HG02798 (cell line): ENCODE results near the gene DYSF.

Experiments
- ATAC-seq: cut with Tn5 transposase; IDR thresholded peaks from one replicate; pipeline ENCODE4 v1.9.1; 2021; ENCODE audit warnings: mild to moderate bottlenecking; ENCODE audit not compliant: unreplicated experiment, poor library complexity

Gene DYSF

GRCh38 chr2:71546777-71547281 lies 93.5 kb downstream of the DYSF start:
- ATAC-seq, result no peak

- no peak for ATAC-seq
Measured at GRCh38 chr2:71547616-71548285, 94.4 kb downstream of the DYSF start.

GRCh38 chr2:71548646-71549425 lies 95.5 kb downstream of the DYSF start:
- ATAC-seq, result no peak

GRCh38 chr2:71550801-71551630 lies 97.7 kb downstream of the DYSF start:
- ATAC-seq, result no peak

- ATAC-seq, result no peak
Measured at GRCh38 chr2:71551631-71551915, 98.2 kb downstream of the DYSF start.

- ATAC-seq, result no peak
Measured at GRCh38 chr2:71552356-71552755, 99.0 kb downstream of the DYSF start.

- ATAC-seq, result no peak
Measured at GRCh38 chr2:71552861-71553301, 99.5 kb downstream of the DYSF start.

- ATAC-seq, result no peak
Measured at GRCh38 chr2:71554028-71554705, 100.8 kb downstream of the DYSF start.

GRCh38 chr2:71554706-71555056 lies 101.3 kb downstream of the DYSF start:
- no peak for ATAC-seq

GRCh38 chr2:71555798-71556454 lies 102.6 kb downstream of the DYSF start:
- ATAC-seq, result no peak

- ATAC-seq, result no peak
Measured at GRCh38 chr2:71556692-71557250, 103.4 kb downstream of the DYSF start.

GRCh38 chr2:71557321-71557720 lies 104.0 kb downstream of the DYSF start:
- no peak for ATAC-seq

GRCh38 chr2:71558300-71559051 lies 105.1 kb downstream of the DYSF start:
- no peak for ATAC-seq

GRCh38 chr2:71559080-71559827 lies 105.9 kb downstream of the DYSF start:
- no peak for ATAC-seq

- no peak for ATAC-seq
Measured at GRCh38 chr2:71559828-71560637, 106.7 kb downstream of the DYSF start.

- no peak for ATAC-seq
Measured at GRCh38 chr2:71560638-71561011, 107.3 kb downstream of the DYSF start.

- no peak for ATAC-seq
Measured at GRCh38 chr2:71561441-71562267, 108.3 kb downstream of the DYSF start.
